Mucosa of rectum (tissue), 2 donors: ENCODE measurements around the gene ETV6.

Experiments
- H3K27ac ChIP-seq, 2 donors: one replicate each; pipeline ENCODE4 v1.7.0; 2013; ENCODE audit warnings: inconsistent platforms in 2 of 2, low read depth in 2 of 2, low read length in 2 of 2
- H3K27me3 ChIP-seq, 2 donors: one replicate each; pipeline ENCODE4 v1.7.0; 2013; ENCODE audit warnings: low read length in 2 of 2; ENCODE audit not compliant: control insufficient read depth in 2 of 2, insufficient read depth in 2 of 2
- H3K36me3 ChIP-seq, 2 donors: one replicate each; pipeline ENCODE4 v1.7.0; 2013; ENCODE audit warnings: low read length in 2 of 2; ENCODE audit not compliant: control insufficient read depth in 2 of 2, insufficient read depth in 2 of 2
- H3K4me1 ChIP-seq, 2 donors: one replicate each; pipeline ENCODE4 v1.7.0; 2013; ENCODE audit warnings: low read length in 2 of 2, mild to moderate bottlenecking in 1 of 2; ENCODE audit not compliant: control insufficient read depth in 2 of 2, insufficient read depth in 2 of 2
- H3K4me3 ChIP-seq, 2 donors: one replicate each; pipeline ENCODE4 v1.7.0; 2013; ENCODE audit warnings: low read length in 2 of 2
- H3K9ac ChIP-seq, 2 donors: one replicate each; pipeline ENCODE4 v1.7.0; 2013; ENCODE audit warnings: low read length in 2 of 2, low read depth in 1 of 2, mild to moderate bottlenecking in 1 of 2
- H3K9me3 ChIP-seq, 2 donors: one replicate each; pipeline ENCODE4 v1.7.0; 2013; ENCODE audit warnings: low read length in 2 of 2; ENCODE audit not compliant: control insufficient read depth in 2 of 2
- donor health status: healthy.
- donor health status: Normal muscosa, but diverticular disease.

ETV6 gene

GRCh38 chr12:11729439-11730150 is 80.1 kb downstream of the ETV6 start:
- Histone ChIP-seq H3K4me1 (peaks cover 47% of the 10 kb centered on the region in 2 donors), H3K27ac (peak overlapping the region; percentile 86 to 90), H3K4me3 (peak overlapping the region; percentile 33 to 41), H3K9ac (peak overlapping the region; percentile 14 to 31), H3K9me3 (no peaks in the 10 kb centered on the region), H3K36me3 (no peaks in the 10 kb centered on the region), H3K27me3 (no peaks in the 10 kb centered on the region)

DNA sequence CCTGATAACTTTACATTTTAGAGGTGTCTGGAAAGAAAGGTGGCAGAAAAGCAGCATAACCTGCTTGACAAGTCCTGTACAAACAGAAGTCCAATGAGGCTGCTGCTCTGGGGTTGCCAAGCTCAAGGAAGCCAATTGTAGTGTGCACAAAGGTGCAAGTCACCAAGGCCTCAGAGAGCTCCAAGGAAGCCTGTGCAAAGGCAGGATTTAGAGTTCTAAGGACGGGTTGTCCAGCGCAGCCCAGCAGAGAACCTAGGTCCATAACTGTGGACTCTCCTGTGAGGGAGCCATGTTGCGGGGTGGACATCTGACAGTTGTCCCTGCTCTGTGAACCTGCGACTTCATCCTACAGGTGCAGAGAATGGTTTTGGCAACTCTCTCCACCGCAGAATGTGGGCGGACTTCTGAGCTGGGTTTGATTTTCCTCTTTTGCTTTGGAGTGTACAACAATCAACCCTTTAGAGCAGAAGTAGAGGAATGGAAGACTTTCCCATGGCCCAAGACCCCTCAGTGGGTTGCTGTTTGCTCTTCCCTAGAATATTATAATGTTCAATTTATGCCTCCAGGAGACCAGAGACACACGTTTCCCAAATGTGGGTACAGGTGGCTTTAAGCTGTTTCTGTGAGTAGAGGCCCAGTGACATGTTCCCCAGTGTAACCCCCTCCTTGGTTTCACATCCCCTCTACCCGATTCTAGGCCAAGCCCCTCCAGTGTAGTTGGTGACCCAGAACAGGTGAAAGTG is 81.0 kb downstream of the ETV6 start:
- Histone ChIP-seq H3K27ac (peak overlapping the region; percentile 86 to 90), H3K9me3 (no peaks in the 10 kb centered on the region), H3K4me1 (peaks cover 46 to 47% of the 10 kb centered on the region in 2 donors), H3K4me3 (peak overlapping the region; percentile 24 to 27), H3K27me3 (no peaks in the 10 kb centered on the region), H3K36me3 (no peaks in the 10 kb centered on the region), H3K9ac (peak overlapping the region; percentile 36 to 38)

DNA sequence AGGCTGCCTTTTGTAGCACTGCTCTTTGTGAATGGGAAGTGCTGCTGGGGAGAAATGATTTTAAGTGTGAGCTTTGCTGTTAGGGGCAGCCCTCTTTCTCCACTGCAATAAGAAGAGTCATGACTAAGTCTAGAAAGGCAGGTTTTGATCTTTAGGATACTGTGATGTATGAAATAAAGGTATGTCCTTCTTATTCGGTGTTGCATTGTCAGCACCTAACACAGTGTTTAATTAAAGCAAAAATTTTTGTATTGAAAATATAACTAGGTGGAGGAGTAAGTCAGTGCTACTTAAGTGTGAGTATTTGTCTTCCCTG is 81.5 kb downstream of the ETV6 start:
- Histone ChIP-seq H3K4me1 (peaks cover 42 to 46% of the 10 kb centered on the region in 2 donors), H3K36me3 (no peaks in the 10 kb centered on the region), H3K4me3 (peak overlapping the region in 1 of 2 donors; percentile 27), H3K27me3 (no peaks in the 10 kb centered on the region), H3K9ac (peak overlapping the region; percentile 36 to 38), H3K27ac (peak overlapping the region; percentile 86 to 90), H3K9me3 (no peaks in the 10 kb centered on the region)

DNA sequence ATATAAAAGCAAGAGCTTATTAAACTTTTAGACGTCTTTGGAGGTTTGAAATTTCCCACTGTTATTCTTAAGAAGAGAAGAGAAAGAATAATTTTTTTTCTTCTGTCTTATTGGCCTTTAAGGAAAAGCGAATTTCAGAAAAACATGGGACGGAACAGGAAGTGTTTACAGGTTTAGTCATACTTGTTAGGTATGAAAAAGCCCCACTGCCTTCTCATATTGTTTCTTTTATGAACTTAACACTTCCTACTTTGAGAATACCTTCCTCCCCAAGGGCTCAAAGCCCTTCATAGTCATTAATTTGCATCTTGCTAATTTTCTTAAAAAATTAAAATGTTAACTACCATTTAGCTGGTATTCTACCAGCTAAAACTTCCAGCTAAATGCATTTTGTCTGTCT is 82.0 kb downstream of the ETV6 start:
- H3K27me3 ChIP-seq = no peaks in the 10 kb centered on the region
- H3K4me3 ChIP-seq = no peak overlapping the region
- H3K9ac ChIP-seq = no peak overlapping the region
- H3K4me1 ChIP-seq = peaks cover 42 to 46% of the 10 kb centered on the region in 2 donors
- no peaks in the 10 kb centered on the region for H3K36me3 ChIP-seq
- no peaks in the 10 kb centered on the region for H3K9me3 ChIP-seq
- H3K27ac ChIP-seq = peak overlapping the region; percentile 86 to 90

DNA sequence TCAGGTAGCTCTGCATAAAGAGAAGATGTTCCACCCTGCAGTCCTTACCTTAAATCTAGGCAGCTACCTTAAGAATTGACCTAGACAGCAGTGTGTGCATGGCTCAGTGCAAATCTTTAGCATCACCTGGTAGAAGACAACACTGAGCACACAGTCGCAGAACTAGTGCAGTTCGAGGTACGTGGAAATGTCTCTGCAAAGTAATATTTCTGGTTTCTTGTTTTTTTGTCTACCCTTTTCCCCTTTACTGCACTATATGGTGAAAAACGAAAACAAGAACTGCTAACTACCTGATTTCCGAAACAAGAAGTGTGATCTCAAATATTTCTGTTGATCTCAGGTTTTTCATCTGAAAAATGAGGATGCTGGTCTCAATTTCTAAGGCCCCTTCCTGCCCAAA is 82.5 kb downstream of the ETV6 start:
- H3K27me3 ChIP-seq = no peaks in the 10 kb centered on the region
- H3K27ac ChIP-seq = peak overlapping the region; percentile 86 to 90
- H3K9me3 ChIP-seq = no peaks in the 10 kb centered on the region
- H3K4me1 ChIP-seq = peaks cover 42 to 46% of the 10 kb centered on the region in 2 donors
- H3K9ac ChIP-seq = peak overlapping the region in 1 of 2 donors; percentile 20
- no peaks in the 10 kb centered on the region for H3K36me3 ChIP-seq
- peak overlapping the region in 1 of 2 donors; percentile 30 for H3K4me3 ChIP-seq

- no peak overlapping the region for H3K9ac ChIP-seq
- no peaks in the 10 kb centered on the region for H3K9me3 ChIP-seq
- peak overlapping the region in 1 of 2 donors; percentile 86 for H3K27ac ChIP-seq
- no peak overlapping the region for H3K4me3 ChIP-seq
- no peaks in the 10 kb centered on the region for H3K27me3 ChIP-seq
- no peaks in the 10 kb centered on the region for H3K36me3 ChIP-seq
- H3K4me1 ChIP-seq = peaks cover 39 to 46% of the 10 kb centered on the region in 2 donors
Observed at GRCh38 chr12:11732715-11733114, 83.2 kb downstream of the ETV6 start.

DNA sequence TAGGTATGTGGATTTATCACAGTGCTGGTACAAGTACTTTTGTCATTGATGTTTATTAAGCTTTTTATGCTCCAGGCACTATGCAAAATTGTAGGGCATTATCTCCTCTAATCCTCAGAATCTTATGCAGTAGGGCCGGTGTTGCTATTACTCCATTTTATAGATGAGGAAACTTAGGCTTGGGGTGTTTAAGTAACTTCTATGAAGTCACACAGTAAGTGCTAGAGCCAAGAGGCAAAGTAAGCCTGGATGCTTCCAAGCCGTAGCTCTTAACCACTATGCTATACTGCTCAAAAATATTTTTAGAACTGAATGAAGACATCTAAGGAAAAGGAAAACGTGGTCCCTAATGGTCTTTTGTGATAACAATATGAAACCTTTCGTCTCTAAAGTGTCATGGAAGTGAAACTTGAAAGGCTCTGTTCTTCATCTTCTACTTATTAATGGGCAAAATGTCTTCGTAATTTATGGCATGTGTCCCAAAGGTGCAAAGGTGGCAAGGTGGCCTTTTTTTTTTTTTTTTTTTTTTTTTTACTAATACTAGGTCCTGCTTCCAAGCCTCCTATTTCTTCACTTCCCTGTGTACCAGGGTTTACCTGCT is 85.2 kb downstream of the ETV6 start:
- H3K9ac ChIP-seq = no peak overlapping the region
- H3K27ac ChIP-seq = no peak overlapping the region
- H3K27me3 ChIP-seq = no peaks in the 10 kb centered on the region
- H3K4me1 ChIP-seq = peaks cover 23 to 29% of the 10 kb centered on the region in 2 donors
- H3K36me3 ChIP-seq = no peaks in the 10 kb centered on the region
- H3K9me3 ChIP-seq = no peaks in the 10 kb centered on the region
- H3K4me3 ChIP-seq = no peak overlapping the region

GRCh38 chr12:11738450-11738849 is 89.0 kb downstream of the ETV6 start:
- H3K27me3 ChIP-seq = no peaks in the 10 kb centered on the region
- no peak overlapping the region for H3K27ac ChIP-seq
- no peak overlapping the region for H3K9ac ChIP-seq

GRCh38 chr12:11739980-11740577 is 90.6 kb downstream of the ETV6 start:
- Histone ChIP-seq H3K36me3 (no peaks in the 10 kb centered on the region), H3K4me3 (no peak overlapping the region), H3K9me3 (no peaks in the 10 kb centered on the region), H3K4me1 (peaks cover 0 to 2% of the 10 kb centered on the region in 2 donors), H3K27me3 (no peaks in the 10 kb centered on the region), H3K9ac (no peak overlapping the region), H3K27ac (no peak overlapping the region)

More at GRCh38 chr12:11738450-11738849, 89.0 kb downstream of the ETV6 start:
- H3K9me3 ChIP-seq = no peaks in the 10 kb centered on the region
- H3K4me1 ChIP-seq = no peaks in the 10 kb centered on the region
- H3K36me3 ChIP-seq = no peaks in the 10 kb centered on the region
- H3K4me3 ChIP-seq = no peak overlapping the region
